GM10266 (cell line): Measurements from ENCODE around the gene ASCL1.

Experiments used
- DNase-seq: peaks from one replicate; pipeline ENCODE4 v3.0.0; 2012; ENCODE audit errors: extremely low spot score
- TF ChIP-seq, protein P1 (sequence below): IDR thresholded peaks from 2 replicates; pipeline ENCODE4 v1.5.1; 2012; ENCODE audit warnings: mild to moderate bottlenecking, low read depth; ENCODE audit not compliant: control insufficient read depth, insufficient read depth; ENCODE audit errors: missing control alignments

Gene ASCL1

DNA sequence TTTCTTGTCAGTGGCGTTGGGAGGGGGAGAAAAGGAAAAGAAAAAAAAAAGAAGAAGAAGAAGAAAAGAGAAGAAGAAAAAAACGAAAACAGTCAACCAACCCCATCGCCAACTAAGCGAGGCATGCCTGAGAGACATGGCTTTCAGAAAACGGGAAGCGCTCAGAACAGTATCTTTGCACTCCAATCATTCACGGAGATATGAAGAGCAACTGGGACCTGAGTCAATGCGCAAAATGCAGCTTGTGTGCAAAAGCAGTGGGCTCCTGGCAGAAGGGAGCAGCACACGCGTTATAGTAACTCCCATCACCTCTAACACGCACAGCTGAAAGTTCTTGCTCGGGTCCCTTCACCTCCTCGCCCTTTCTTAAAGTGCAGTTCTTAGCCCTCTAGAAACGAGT lies 1.9 kb downstream of the ASCL1 start:
- DNase-seq: no peak
- TF ChIP-seq, protein P1, sequence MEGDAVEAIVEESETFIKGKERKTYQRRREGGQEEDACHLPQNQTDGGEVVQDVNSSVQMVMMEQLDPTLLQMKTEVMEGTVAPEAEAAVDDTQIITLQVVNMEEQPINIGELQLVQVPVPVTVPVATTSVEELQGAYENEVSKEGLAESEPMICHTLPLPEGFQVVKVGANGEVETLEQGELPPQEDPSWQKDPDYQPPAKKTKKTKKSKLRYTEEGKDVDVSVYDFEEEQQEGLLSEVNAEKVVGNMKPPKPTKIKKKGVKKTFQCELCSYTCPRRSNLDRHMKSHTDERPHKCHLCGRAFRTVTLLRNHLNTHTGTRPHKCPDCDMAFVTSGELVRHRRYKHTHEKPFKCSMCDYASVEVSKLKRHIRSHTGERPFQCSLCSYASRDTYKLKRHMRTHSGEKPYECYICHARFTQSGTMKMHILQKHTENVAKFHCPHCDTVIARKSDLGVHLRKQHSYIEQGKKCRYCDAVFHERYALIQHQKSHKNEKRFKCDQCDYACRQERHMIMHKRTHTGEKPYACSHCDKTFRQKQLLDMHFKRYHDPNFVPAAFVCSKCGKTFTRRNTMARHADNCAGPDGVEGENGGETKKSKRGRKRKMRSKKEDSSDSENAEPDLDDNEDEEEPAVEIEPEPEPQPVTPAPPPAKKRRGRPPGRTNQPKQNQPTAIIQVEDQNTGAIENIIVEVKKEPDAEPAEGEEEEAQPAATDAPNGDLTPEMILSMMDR: no peak

DNA sequence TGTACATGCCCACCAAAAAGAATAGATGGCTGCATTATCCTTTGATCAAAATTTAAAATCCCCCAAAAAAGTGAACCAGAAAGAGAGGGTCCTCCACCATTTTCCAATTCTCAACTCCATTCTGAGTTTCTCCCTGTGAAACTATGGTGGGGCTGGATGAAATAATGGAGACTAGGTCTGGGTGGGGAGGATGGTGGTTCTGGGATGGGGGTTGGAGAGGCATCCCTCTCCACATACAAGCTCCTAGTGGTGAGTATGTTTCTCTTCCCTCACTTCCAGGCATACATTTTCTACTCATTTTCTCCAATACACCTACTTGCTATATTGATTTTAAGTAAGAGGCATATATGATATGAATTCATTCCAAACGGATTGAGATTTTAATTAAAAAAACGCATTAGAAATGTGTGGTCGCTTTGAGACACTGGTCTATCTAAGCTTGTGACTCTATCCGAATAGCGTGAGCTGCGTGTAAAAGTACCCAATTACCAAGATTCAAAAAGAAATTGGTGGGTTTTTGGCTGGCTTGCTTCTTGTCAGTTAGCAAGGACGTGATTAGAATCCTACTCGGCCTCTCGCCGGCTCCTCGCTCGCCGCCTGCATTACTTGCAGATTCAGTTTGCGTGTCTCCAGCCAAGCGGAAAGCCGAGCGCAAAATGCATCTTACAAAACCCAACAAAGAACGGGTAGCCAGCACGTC lies 3.4 kb downstream of the ASCL1 start:
- TF ChIP-seq, protein P1: no peak
- DNase-seq: no peak

DNA sequence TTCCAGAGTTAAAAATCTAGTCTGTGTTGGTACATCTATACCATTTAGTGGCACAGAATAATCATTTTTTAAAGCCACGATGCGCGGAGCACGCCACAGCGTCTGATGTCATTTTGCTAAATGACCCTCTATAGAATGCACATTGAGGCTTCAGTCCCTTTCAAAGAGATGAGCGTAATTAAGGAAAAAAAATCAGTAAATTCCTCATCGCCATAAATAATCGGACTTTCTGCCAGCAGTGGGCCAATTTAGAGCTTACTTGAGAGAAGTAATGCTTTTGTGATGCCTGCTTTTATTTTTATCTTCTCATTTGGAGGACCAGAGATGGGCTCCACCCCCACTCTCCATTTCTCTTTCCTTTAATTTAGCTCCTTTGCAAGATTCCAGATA lies 4.0 kb downstream of the ASCL1 start:
- no peak for DNase-seq
- TF ChIP-seq, protein P1: no peak

GRCh38 chr12:102962532-102962931 lies 5.1 kb downstream of the ASCL1 start:
- DNase-seq: no peak
- TF ChIP-seq, protein P1: no peak

GRCh38 chr12:102962986-102963385 lies 5.5 kb downstream of the ASCL1 start:
- peak; percentile 45 for DNase-seq
- TF ChIP-seq, protein P1: no peak

- TF ChIP-seq, protein P1: no peak
- DNase-seq: no peak
Observed at GRCh38 chr12:102963796-102964195, 6.3 kb downstream of the ASCL1 start.

- DNase-seq: peak; percentile 66
- TF ChIP-seq, protein P1: no peak
Observed at GRCh38 chr12:102964872-102965271, 7.4 kb downstream of the ASCL1 start.
